ENCODE data around the gene RNU5B-1.

DNA sequence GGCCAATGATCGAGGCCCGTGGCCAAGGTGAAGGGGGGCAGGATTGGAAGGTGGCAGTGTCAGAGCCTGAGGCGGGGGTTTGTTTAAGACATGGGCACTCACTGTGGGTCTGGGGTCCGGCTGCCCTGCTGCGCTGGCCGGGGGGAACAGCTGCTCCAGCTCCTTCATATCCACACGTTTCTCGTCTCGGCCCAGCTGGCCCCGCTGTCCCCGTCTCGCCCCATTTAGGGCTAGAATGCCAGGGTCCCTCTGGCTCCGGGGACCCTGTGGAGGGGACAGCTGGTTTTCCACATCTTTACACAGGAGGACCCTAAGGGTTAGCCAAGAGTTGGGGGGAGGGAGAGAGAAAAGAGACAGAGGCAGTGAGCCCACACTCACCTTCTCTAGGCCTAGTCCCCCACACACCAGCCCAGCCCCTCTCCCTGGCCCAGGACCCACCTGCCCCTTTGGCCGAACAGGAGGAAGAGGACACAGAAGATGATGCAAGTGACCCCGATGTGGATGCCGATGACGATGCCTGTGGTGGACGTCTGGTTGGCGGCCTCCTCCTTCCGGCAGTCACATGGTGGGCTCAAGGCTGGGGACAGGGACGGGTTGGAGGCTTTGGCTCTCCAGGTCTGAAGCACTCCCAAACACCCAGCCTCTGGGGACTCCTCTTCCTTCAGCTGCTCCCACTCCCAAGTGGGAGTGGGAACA lies 25.0 kb downstream of the RNU5B-1 start:
- TF ChIP-seq, protein P1, sequence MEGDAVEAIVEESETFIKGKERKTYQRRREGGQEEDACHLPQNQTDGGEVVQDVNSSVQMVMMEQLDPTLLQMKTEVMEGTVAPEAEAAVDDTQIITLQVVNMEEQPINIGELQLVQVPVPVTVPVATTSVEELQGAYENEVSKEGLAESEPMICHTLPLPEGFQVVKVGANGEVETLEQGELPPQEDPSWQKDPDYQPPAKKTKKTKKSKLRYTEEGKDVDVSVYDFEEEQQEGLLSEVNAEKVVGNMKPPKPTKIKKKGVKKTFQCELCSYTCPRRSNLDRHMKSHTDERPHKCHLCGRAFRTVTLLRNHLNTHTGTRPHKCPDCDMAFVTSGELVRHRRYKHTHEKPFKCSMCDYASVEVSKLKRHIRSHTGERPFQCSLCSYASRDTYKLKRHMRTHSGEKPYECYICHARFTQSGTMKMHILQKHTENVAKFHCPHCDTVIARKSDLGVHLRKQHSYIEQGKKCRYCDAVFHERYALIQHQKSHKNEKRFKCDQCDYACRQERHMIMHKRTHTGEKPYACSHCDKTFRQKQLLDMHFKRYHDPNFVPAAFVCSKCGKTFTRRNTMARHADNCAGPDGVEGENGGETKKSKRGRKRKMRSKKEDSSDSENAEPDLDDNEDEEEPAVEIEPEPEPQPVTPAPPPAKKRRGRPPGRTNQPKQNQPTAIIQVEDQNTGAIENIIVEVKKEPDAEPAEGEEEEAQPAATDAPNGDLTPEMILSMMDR (IDR thresholded peaks at IDR 0.05; ENCODE audit: low read depth, low read length, missing input control): no peak
- no peak for TF ChIP-seq TAF1 (conservative IDR thresholded peaks at IDR 0.05)
- no peak for TF ChIP-seq EGR1 (IDR thresholded peaks at IDR 0.05; ENCODE audit: low read depth in 2 of 2)
- TF ChIP-seq SP1 (IDR thresholded peaks at IDR 0.05): no peak
- no peak for TF ChIP-seq RXRA (IDR thresholded peaks at IDR 0.05)
- TF ChIP-seq YY1 (IDR thresholded peaks at IDR 0.05): no peak
- TF ChIP-seq, protein P2, sequence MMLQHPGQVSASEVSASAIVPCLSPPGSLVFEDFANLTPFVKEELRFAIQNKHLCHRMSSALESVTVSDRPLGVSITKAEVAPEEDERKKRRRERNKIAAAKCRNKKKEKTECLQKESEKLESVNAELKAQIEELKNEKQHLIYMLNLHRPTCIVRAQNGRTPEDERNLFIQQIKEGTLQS (IDR thresholded peaks at IDR 0.05): no peak

Data from liver (tissue), 3 donors.